Type B pancreatic cell (in vitro differentiated cells): ENCODE results near the gene BCR. TPM values are rescaled to one million over a fixed set of nuclear protein-coding genes. Genes with fewer than 3 reads are reported as not detected.
"Not testable (repeated sequence)": the region's sequence is repeated elsewhere in the genome, so short reads cannot be mapped to it uniquely, and the experiment has no call there.

Source experiments
- DNase-seq: peaks from one replicate; pipeline ENCODE4 v3.0.0; 2021; ENCODE audit warnings: mixed read lengths; ENCODE audit not compliant: unreplicated experiment; ENCODE audit errors: extremely low spot score
- H3K27ac Mint-ChIP-seq: 2 replicates; pipeline ENCODE4 v1.8.0; 2021; ENCODE audit warnings: mild to moderate bottlenecking, mixed read lengths
- H3K27me3 Mint-ChIP-seq: 2 replicates; pipeline ENCODE4 v1.8.0; 2021; ENCODE audit warnings: mixed read lengths
- H3K36me3 Mint-ChIP-seq: 2 replicates; pipeline ENCODE4 v1.8.0; 2021; ENCODE audit warnings: mixed read lengths
- H3K4me1 Mint-ChIP-seq: one replicate; pipeline ENCODE4 v1.8.0; 2021; ENCODE audit warnings: mixed read lengths; ENCODE audit not compliant: unreplicated experiment
- H3K4me3 Mint-ChIP-seq: 2 replicates; pipeline ENCODE4 v1.8.0; 2021; ENCODE audit warnings: mild to moderate bottlenecking, mixed read lengths
- H3K9me3 Mint-ChIP-seq: 2 replicates; pipeline ENCODE4 v1.8.0; 2021; ENCODE audit warnings: mixed read lengths
- CTCF ChIP-seq: fragments of 200-600 bp; sonication (generic); conservative IDR thresholded peaks from 2 replicates; pipeline ENCODE4 v1.5.0; 2021; ENCODE audit warnings: antibody characterized with exemption, mild to moderate bottlenecking
- total RNA-seq: library from RNA; stranded (reverse); gene quantifications from 2 replicates; pipeline ENCODE4 v1.2.1, GENCODE V29; 2021; ENCODE audit warnings: low replicate concordance

Gene BCR
- total RNA-seq, 1 donor from 2014 or later = 61.2 TPM

- DNase-seq = peak; percentile 61
- TF ChIP-seq CTCF = no peak
- Mint-ChIP-seq H3K27me3 (no peaks in the 10 kb centered on the region), H3K27ac (no peak overlapping the region), H3K4me3 (no peak overlapping the region), H3K9me3 (no peaks in the 10 kb centered on the region), H3K4me1 (peaks cover 4% of the 10 kb centered on the region), H3K36me3 (peaks cover 14% of the 10 kb centered on the region)
Measured at GRCh38 chr22:23305922-23306374, 125.6 kb downstream of the BCR start.

GRCh38 chr22:23306438-23306921 is 126.2 kb downstream of the BCR start:
- DNase-seq = peak; percentile 66
- no peaks in the 10 kb centered on the region for H3K9me3 Mint-ChIP-seq
- H3K4me1 Mint-ChIP-seq = peaks cover 4% of the 10 kb centered on the region
- H3K4me3 Mint-ChIP-seq = no peak overlapping the region
- H3K36me3 Mint-ChIP-seq = peaks cover 14% of the 10 kb centered on the region
- no peaks in the 10 kb centered on the region for H3K27me3 Mint-ChIP-seq
- TF ChIP-seq CTCF = no peak
- H3K27ac Mint-ChIP-seq = no peak overlapping the region

GRCh38 chr22:23306926-23307325 is 126.6 kb downstream of the BCR start:
- Mint-ChIP-seq H3K4me3 (no peak overlapping the region), H3K36me3 (peaks cover 14% of the 10 kb centered on the region), H3K9me3 (no peaks in the 10 kb centered on the region), H3K27ac (no peak overlapping the region), H3K4me1 (peaks cover 4% of the 10 kb centered on the region), H3K27me3 (no peaks in the 10 kb centered on the region)
- peak; percentile 43 for DNase-seq
- TF ChIP-seq CTCF = no peak

GRCh38 chr22:23307511-23307910 is 127.2 kb downstream of the BCR start:
- H3K4me3 Mint-ChIP-seq, H3K4me1 Mint-ChIP-seq, H3K9me3 Mint-ChIP-seq, H3K27me3 Mint-ChIP-seq, H3K27ac Mint-ChIP-seq: not testable (repeated sequence)
- DNase-seq = peak; percentile 39
- peaks cover 14% of the 10 kb centered on the region for H3K36me3 Mint-ChIP-seq

GRCh38 chr22:23309261-23309660 is 129.0 kb downstream of the BCR start:
- not testable (repeated sequence) for H3K4me1 Mint-ChIP-seq, H3K27ac Mint-ChIP-seq, H3K9me3 Mint-ChIP-seq, H3K36me3 Mint-ChIP-seq, H3K4me3 Mint-ChIP-seq, H3K27me3 Mint-ChIP-seq, DNase-seq

GRCh38 chr22:23310443-23311097 is 130.3 kb downstream of the BCR start:
- H3K27me3 Mint-ChIP-seq, H3K36me3 Mint-ChIP-seq, H3K4me3 Mint-ChIP-seq, H3K9me3 Mint-ChIP-seq, H3K4me1 Mint-ChIP-seq: not testable (repeated sequence)
- H3K27ac Mint-ChIP-seq = peak overlapping the region; percentile 50
- peak; percentile 56 for DNase-seq

GRCh38 chr22:23311635-23312420 is 131.5 kb downstream of the BCR start:
- not testable (repeated sequence) for H3K9me3 Mint-ChIP-seq, H3K36me3 Mint-ChIP-seq, H3K4me3 Mint-ChIP-seq, H3K4me1 Mint-ChIP-seq, H3K27me3 Mint-ChIP-seq, H3K27ac Mint-ChIP-seq
- DNase-seq = peak; percentile 55
